Fibroblast of skin of left quadriceps (primary cell): ENCODE results near the gene PDIA5.

ENCODE experiments used
- DNase-seq, 2 experiments: peaks; one replicate each; pipeline ENCODE4 v3.0.0-alpha.2; 2013; ENCODE audit warnings: low read depth in 2 of 2

PDIA5 gene

GRCh38 chr3:123119388-123119787 lies 52.6 kb downstream of the PDIA5 start:
- DNase-seq: no peak

- DNase-seq: no peak
Measured at GRCh38 chr3:123119802-123120201, 53.0 kb downstream of the PDIA5 start.

- no peak for DNase-seq
Measured at GRCh38 chr3:123120573-123120972, 53.7 kb downstream of the PDIA5 start.

GRCh38 chr3:123122057-123122456 lies 55.2 kb downstream of the PDIA5 start:
- DNase-seq: no peak

GRCh38 chr3:123122525-123123315 lies 55.9 kb downstream of the PDIA5 start:
- DNase-seq: no peak

GRCh38 chr3:123123716-123124616 lies 57.1 kb downstream of the PDIA5 start:
- DNase-seq: no peak

- no peak for DNase-seq
Measured at GRCh38 chr3:123124971-123125370, 58.1 kb downstream of the PDIA5 start.

- no peak for DNase-seq
Measured at GRCh38 chr3:123126031-123126430, 59.2 kb downstream of the PDIA5 start.

- no peak for DNase-seq
Measured at GRCh38 chr3:123126653-123127052, 59.8 kb downstream of the PDIA5 start.

- DNase-seq: no peak
Measured at GRCh38 chr3:123129092-123129491, 62.3 kb downstream of the PDIA5 start.

GRCh38 chr3:123129532-123129931 lies 62.7 kb downstream of the PDIA5 start:
- DNase-seq: no peak

GRCh38 chr3:123130079-123130750 lies 63.4 kb downstream of the PDIA5 start:
- DNase-seq: no peak

GRCh38 chr3:123134671-123135070 lies 67.8 kb downstream of the PDIA5 start:
- DNase-seq: no peak

- no peak for DNase-seq
Measured at GRCh38 chr3:123137001-123137400, 70.2 kb downstream of the PDIA5 start.

- DNase-seq: peak; percentile 81 to 84
Measured at GRCh38 chr3:123138839-123139444, 72.1 kb downstream of the PDIA5 start.

- no peak for DNase-seq
Measured at GRCh38 chr3:123139522-123139921, 72.7 kb downstream of the PDIA5 start.

- DNase-seq: no peak
Measured at GRCh38 chr3:123140550-123140949, 73.7 kb downstream of the PDIA5 start.

- no peak for DNase-seq
Measured at GRCh38 chr3:123141276-123141675, 74.5 kb downstream of the PDIA5 start.

- DNase-seq: no peak
Measured at GRCh38 chr3:123143669-123144411, 77.0 kb downstream of the PDIA5 start.

- DNase-seq: no peak
Measured at GRCh38 chr3:123147754-123148535, 81.1 kb downstream of the PDIA5 start.
